Measurements from ENCODE around the gene ABL1.

The ABL1 gene

GRCh38 chr9:130871395-130872062 is 36.5 kb downstream of the ABL1 start:
- ChIA-PET CTCF (no interaction called here), POLR2A (no interaction called here)
- TF ChIP-seq LEF1 (IDR thresholded peaks at IDR 0.05; ENCODE audit: borderline replicate concordance) = no peak
- DNase-seq (ENCODE audit: extremely low spot score) = no peak

GRCh38 chr9:130872093-130872492 is 37.0 kb downstream of the ABL1 start:
- no peak for DNase-seq (ENCODE audit: extremely low spot score)
- CTCF ChIA-PET = no interaction called here
- TF ChIP-seq BHLHE40 (IDR thresholded peaks at IDR 0.05; ENCODE audit: borderline replicate concordance) (no peak), FOXM1 (IDR thresholded peaks at IDR 0.05; ENCODE audit: borderline replicate concordance) (no peak), TARDBP (IDR thresholded peaks at IDR 0.05) (no peak), PKNOX1 (IDR thresholded peaks at IDR 0.05) (no peak), LEF1 (IDR thresholded peaks at IDR 0.05; ENCODE audit: borderline replicate concordance) (no peak), SP1 (IDR thresholded peaks at IDR 0.05) (no peak), CTBP1 (IDR thresholded peaks at IDR 0.05; ENCODE audit: borderline replicate concordance) (no peak), NFRKB (IDR thresholded peaks at IDR 0.05) (no peak), HDGF (IDR thresholded peaks at IDR 0.05; ENCODE audit: borderline replicate concordance) (no peak), ZNF384 (IDR thresholded peaks at IDR 0.05) (no peak), ELF4 (IDR thresholded peaks at IDR 0.05) (no peak), SUZ12 (IDR thresholded peaks at IDR 0.05) (no peak), ARNT (IDR thresholded peaks at IDR 0.05) (no peak), L3MBTL2 (conservative IDR thresholded peaks at IDR 0.05) (no peak)
- POLR2A ChIA-PET = no interaction called here

GRCh38 chr9:130872508-130872907 is 37.5 kb downstream of the ABL1 start:
- TF ChIP-seq ELF4 (IDR thresholded peaks at IDR 0.05) = no peak
- no peak for TF ChIP-seq SP1 (IDR thresholded peaks at IDR 0.05)
- TF ChIP-seq NFRKB (IDR thresholded peaks at IDR 0.05) = no peak
- TF ChIP-seq ZNF384 (IDR thresholded peaks at IDR 0.05) = no peak
- no peak for TF ChIP-seq FOXA1 (IDR thresholded peaks at IDR 0.05)
- TF ChIP-seq TARDBP (IDR thresholded peaks at IDR 0.05) = no peak
- TF ChIP-seq L3MBTL2 (conservative IDR thresholded peaks at IDR 0.05) = no peak
- TF ChIP-seq BHLHE40 (IDR thresholded peaks at IDR 0.05; ENCODE audit: borderline replicate concordance) = no peak
- no peak for TF ChIP-seq PKNOX1 (IDR thresholded peaks at IDR 0.05)
- no peak for TF ChIP-seq CTBP1 (IDR thresholded peaks at IDR 0.05; ENCODE audit: borderline replicate concordance)
- TF ChIP-seq SUZ12 (IDR thresholded peaks at IDR 0.05) = no peak
- ChIA-PET CTCF (no interaction called here), POLR2A (no interaction called here)
- DNase-seq (ENCODE audit: extremely low spot score) = no peak

- ChIA-PET POLR2A (no interaction called here), CTCF (no interaction called here)
- no peak for TF ChIP-seq CTBP1 (IDR thresholded peaks at IDR 0.05; ENCODE audit: borderline replicate concordance)
- TF ChIP-seq SP1 (IDR thresholded peaks at IDR 0.05) = no peak
- no peak for TF ChIP-seq ELF4 (IDR thresholded peaks at IDR 0.05)
- DNase-seq (ENCODE audit: extremely low spot score) = no peak
These were observed 38.0 kb downstream of the ABL1 start for GRCh38 chr9:130872912-130873503.

- POLR2A ChIA-PET = no interaction called here
- CTCF ChIA-PET = no interaction called here
- TF ChIP-seq LEF1 (IDR thresholded peaks at IDR 0.05; ENCODE audit: borderline replicate concordance) (no peak), SUZ12 (IDR thresholded peaks at IDR 0.05) (no peak), ZNF384 (IDR thresholded peaks at IDR 0.05) (no peak), ELF4 (IDR thresholded peaks at IDR 0.05) (no peak), SP1 (IDR thresholded peaks at IDR 0.05) (no peak)
- DNase-seq (ENCODE audit: extremely low spot score) = no peak
These were observed 38.9 kb downstream of the ABL1 start for GRCh38 chr9:130873966-130874365.

GRCh38 chr9:130874783-130875182 is 39.7 kb downstream of the ABL1 start:
- TF ChIP-seq ZNF384 (IDR thresholded peaks at IDR 0.05) (no peak), HDGF (IDR thresholded peaks at IDR 0.05; ENCODE audit: borderline replicate concordance) (no peak), FOXK2 (IDR thresholded peaks at IDR 0.05) (no peak), FOXA1 (IDR thresholded peaks at IDR 0.05) (no peak), SUZ12 (IDR thresholded peaks at IDR 0.05) (no peak), TARDBP (IDR thresholded peaks at IDR 0.05) (no peak), BHLHE40 (IDR thresholded peaks at IDR 0.05; ENCODE audit: borderline replicate concordance) (no peak)
- CTCF ChIA-PET = no interaction called here
- POLR2A ChIA-PET = interaction anchor here (0.6 kb wide), 1 partner anchor 304 kb away, joined by 3 read pairs; no protein-coding TSS in a partner anchor
- DNase-seq (ENCODE audit: extremely low spot score) = no peak

- no peak for TF ChIP-seq FOXA1 (IDR thresholded peaks at IDR 0.05)
- TF ChIP-seq FOXM1 (IDR thresholded peaks at IDR 0.05; ENCODE audit: borderline replicate concordance) = no peak
- TF ChIP-seq FOXK2 (IDR thresholded peaks at IDR 0.05) = no peak
- no peak for TF ChIP-seq TARDBP (IDR thresholded peaks at IDR 0.05)
- TF ChIP-seq ELF4 (IDR thresholded peaks at IDR 0.05) = no peak
- TF ChIP-seq PKNOX1 (IDR thresholded peaks at IDR 0.05) = no peak
- ChIA-PET POLR2A (no interaction called here), CTCF (interaction anchor here (1.0 kb wide), 1 partner anchor 176 kb away, joined by 3 read pairs; no protein-coding TSS in a partner anchor)
- no peak for DNase-seq (ENCODE audit: extremely low spot score)
These were observed 42.2 kb downstream of the ABL1 start for GRCh38 chr9:130877300-130877699.
